HUES6 (cell line): ENCODE measurements around the gene ASCC3.
"Not testable (repeated sequence)": the region's sequence is repeated elsewhere in the genome, so short reads cannot be mapped to it uniquely, and the experiment has no call there.

Experiments used
- H3K27ac ChIP-seq: 2 replicates; pipeline ENCODE4 v1.7.0; 2013; ENCODE audit warnings: low read depth, mild to moderate bottlenecking, low read length, inconsistent platforms
- H3K27me3 ChIP-seq: 2 replicates; pipeline ENCODE4 v1.6.1; 2013; ENCODE audit warnings: low read length; ENCODE audit not compliant: control insufficient read depth, insufficient read depth
- H3K36me3 ChIP-seq: 2 replicates; pipeline ENCODE4 v1.6.1; 2013; ENCODE audit warnings: low read length; ENCODE audit not compliant: control insufficient read depth, insufficient read depth
- H3K4me1 ChIP-seq: 2 replicates; pipeline ENCODE4 v1.6.1; 2013; ENCODE audit warnings: low read length; ENCODE audit not compliant: control insufficient read depth, insufficient read depth
- H3K4me3 ChIP-seq: 2 replicates; pipeline ENCODE4 v1.5.1; 2013; ENCODE audit warnings: low read depth, low read length
- H3K9ac ChIP-seq: one replicate; pipeline ENCODE4 v1.6.1; 2013; ENCODE audit warnings: mild to moderate bottlenecking, low read length
- H3K9me3 ChIP-seq: 2 replicates; pipeline ENCODE4 v1.6.1; 2013; ENCODE audit warnings: low read depth, low read length; ENCODE audit not compliant: control insufficient read depth, insufficient read depth

Gene ASCC3

GRCh38 chr6:100758386-100758785, 122.7 kb downstream of the ASCC3 start:
- not testable (repeated sequence) for H3K9me3 ChIP-seq, H3K4me3 ChIP-seq, H3K27me3 ChIP-seq, H3K9ac ChIP-seq, H3K27ac ChIP-seq
- Histone ChIP-seq H3K36me3 (peaks cover 35% of the 10 kb centered on the region), H3K4me1 (peaks cover 15% of the 10 kb centered on the region)

GRCh38 chr6:100753421-100753820, 127.7 kb downstream of the ASCC3 start:
- H3K27ac ChIP-seq: no peak overlapping the region
- no peak overlapping the region for H3K9ac ChIP-seq
- H3K36me3 ChIP-seq: peaks cover 11% of the 10 kb centered on the region
- no peak overlapping the region for H3K4me3 ChIP-seq
- H3K9me3 ChIP-seq: no peaks in the 10 kb centered on the region
- no peaks in the 10 kb centered on the region for H3K4me1 ChIP-seq
- no peaks in the 10 kb centered on the region for H3K27me3 ChIP-seq

GRCh38 chr6:100751590-100751989, 129.5 kb downstream of the ASCC3 start:
- no peak overlapping the region for H3K4me3 ChIP-seq
- H3K36me3 ChIP-seq: peaks cover 5% of the 10 kb centered on the region; the same call in 1 of the 2 replicates
- H3K9me3 ChIP-seq: no peaks in the 10 kb centered on the region
- H3K4me1 ChIP-seq: no peaks in the 10 kb centered on the region
- H3K27ac ChIP-seq: no peak overlapping the region
- H3K9ac ChIP-seq: no peak overlapping the region
- no peaks in the 10 kb centered on the region for H3K27me3 ChIP-seq

GRCh38 chr6:100745419-100746041, 135.6 kb downstream of the ASCC3 start:
- Histone ChIP-seq H3K27ac (no peak overlapping the region), H3K27me3 (no peaks in the 10 kb centered on the region), H3K4me3 (no peak overlapping the region), H3K4me1 (no peaks in the 10 kb centered on the region), H3K36me3 (peaks cover 19% of the 10 kb centered on the region), H3K9me3 (peaks cover 2% of the 10 kb centered on the region; the same call in 1 of the 2 replicates), H3K9ac (no peak overlapping the region)

GRCh38 chr6:100740439-100740838, 140.7 kb downstream of the ASCC3 start:
- H3K4me3 ChIP-seq: no peak overlapping the region
- H3K27ac ChIP-seq: no peak overlapping the region
- H3K9ac ChIP-seq: no peak overlapping the region
- H3K4me1 ChIP-seq: no peaks in the 10 kb centered on the region
- H3K36me3 ChIP-seq: peaks cover 15% of the 10 kb centered on the region
- H3K27me3 ChIP-seq: no peaks in the 10 kb centered on the region
- H3K9me3 ChIP-seq: peaks cover 2% of the 10 kb centered on the region; the same call in 1 of the 2 replicates

- not testable (repeated sequence) for H3K9me3 ChIP-seq, H3K27me3 ChIP-seq, H3K27ac ChIP-seq, H3K36me3 ChIP-seq, H3K9ac ChIP-seq, H3K4me3 ChIP-seq, H3K4me1 ChIP-seq
Measured at GRCh38 chr6:100737720-100738119, 143.4 kb downstream of the ASCC3 start.

GRCh38 chr6:100731411-100731810, 149.7 kb downstream of the ASCC3 start:
- Histone ChIP-seq H3K36me3 (no peaks in the 10 kb centered on the region), H3K27ac (no peak overlapping the region), H3K9me3 (no peaks in the 10 kb centered on the region), H3K4me1 (no peaks in the 10 kb centered on the region), H3K27me3 (no peaks in the 10 kb centered on the region), H3K9ac (no peak overlapping the region), H3K4me3 (no peak overlapping the region)

- no peak overlapping the region for H3K9ac ChIP-seq
- H3K4me3 ChIP-seq: no peak overlapping the region
- H3K27ac ChIP-seq: no peak overlapping the region
- no peaks in the 10 kb centered on the region for H3K27me3 ChIP-seq
- H3K9me3 ChIP-seq: no peaks in the 10 kb centered on the region
- H3K4me1 ChIP-seq: no peaks in the 10 kb centered on the region
- H3K36me3 ChIP-seq: peaks cover 3% of the 10 kb centered on the region
Measured at GRCh38 chr6:100730001-100730980, 150.8 kb downstream of the ASCC3 start.

GRCh38 chr6:100726666-100727065, 154.5 kb downstream of the ASCC3 start:
- H3K27ac ChIP-seq: no peak overlapping the region
- no peak overlapping the region for H3K9ac ChIP-seq
- no peaks in the 10 kb centered on the region for H3K9me3 ChIP-seq
- H3K4me1 ChIP-seq: no peaks in the 10 kb centered on the region
- no peaks in the 10 kb centered on the region for H3K27me3 ChIP-seq
- H3K4me3 ChIP-seq: no peak overlapping the region
- H3K36me3 ChIP-seq: peaks cover 7% of the 10 kb centered on the region

- Histone ChIP-seq H3K36me3 (peaks cover 7% of the 10 kb centered on the region), H3K27ac (no peak overlapping the region), H3K4me3 (no peak overlapping the region), H3K9me3 (no peaks in the 10 kb centered on the region), H3K9ac (no peak overlapping the region), H3K27me3 (no peaks in the 10 kb centered on the region), H3K4me1 (no peaks in the 10 kb centered on the region)
Measured at GRCh38 chr6:100724696-100725095, 156.4 kb downstream of the ASCC3 start.

GRCh38 chr6:100724222-100724621, 156.9 kb downstream of the ASCC3 start:
- H3K36me3 ChIP-seq: peaks cover 7% of the 10 kb centered on the region
- H3K9me3 ChIP-seq: no peaks in the 10 kb centered on the region
- no peaks in the 10 kb centered on the region for H3K4me1 ChIP-seq
- no peak overlapping the region for H3K4me3 ChIP-seq
- no peak overlapping the region for H3K9ac ChIP-seq
- no peak overlapping the region for H3K27ac ChIP-seq
- H3K27me3 ChIP-seq: no peaks in the 10 kb centered on the region
